ENCODE results near the gene GNLY. TPM values are rescaled to one million over a fixed set of nuclear protein-coding genes. Genes with fewer than 3 reads are reported as not detected.

The GNLY gene
- total RNA-seq, 1 donor: not detected

- no peak for TF ChIP-seq CTCF (IDR thresholded peaks at IDR 0.05; ENCODE audit: insufficient read depth, low read length)
- H3K4me3 ChIP-seq (ENCODE audit: low read depth, low read length): no peak overlapping the region
Measured at GRCh38 chr2:85735691-85736090, 41.5 kb downstream of the GNLY start.

GRCh38 chr2:85736456-85737355 is 42.5 kb downstream of the GNLY start:
- no peak for TF ChIP-seq CTCF (IDR thresholded peaks at IDR 0.05; ENCODE audit: insufficient read depth, low read length)
- no peak overlapping the region for H3K4me3 ChIP-seq (ENCODE audit: low read depth, low read length)
- no peak for DNase-seq (ENCODE audit: low read depth)

More at GRCh38 chr2:85735691-85736090, 41.5 kb downstream of the GNLY start:
- peak; percentile 81 for DNase-seq (ENCODE audit: low read depth)

- peak; percentile 99 for DNase-seq (ENCODE audit: low read depth)
- H3K4me3 ChIP-seq (ENCODE audit: low read depth, low read length): no peak overlapping the region
- TF ChIP-seq CTCF (IDR thresholded peaks at IDR 0.05; ENCODE audit: insufficient read depth, low read length): no peak
Measured at GRCh38 chr2:85737481-85737880, 43.3 kb downstream of the GNLY start.

- no peak for TF ChIP-seq CTCF (IDR thresholded peaks at IDR 0.05; ENCODE audit: insufficient read depth, low read length)
- peak; percentile 45 for DNase-seq (ENCODE audit: low read depth)
- no peak overlapping the region for H3K4me3 ChIP-seq (ENCODE audit: low read depth, low read length)
Measured at GRCh38 chr2:85737961-85738360, 43.8 kb downstream of the GNLY start.

- no peak for DNase-seq (ENCODE audit: low read depth)
- no peak for TF ChIP-seq CTCF (IDR thresholded peaks at IDR 0.05; ENCODE audit: insufficient read depth, low read length)
- H3K4me3 ChIP-seq (ENCODE audit: low read depth, low read length): no peak overlapping the region
Measured at GRCh38 chr2:85740193-85740592, 46.0 kb downstream of the GNLY start.

- TF ChIP-seq CTCF (IDR thresholded peaks at IDR 0.05; ENCODE audit: insufficient read depth, low read length): no peak
- H3K4me3 ChIP-seq (ENCODE audit: low read depth, low read length): no peak overlapping the region
- no peak for DNase-seq (ENCODE audit: low read depth)
Measured at GRCh38 chr2:85741211-85741832, 47.2 kb downstream of the GNLY start.
